CD14-positive monocyte (primary cell): ENCODE data around the gene MTF1. TPM values are rescaled to one million over a fixed set of nuclear protein-coding genes. Genes with fewer than 3 reads are reported as not detected.
"Not testable (repeated sequence)": the region's sequence is repeated elsewhere in the genome, so short reads cannot be mapped to it uniquely, and the experiment has no call there.

Source experiments
- DNase-seq, 3 donors: peaks; one replicate each; pipeline ENCODE4 v3.0.0-alpha.2; 2011 to 2022
- H2AFZ ChIP-seq: 2 replicates; pipeline ENCODE4 v1.6.0; 2012; ENCODE audit warnings: mild to moderate bottlenecking, low read depth, low read length, inconsistent platforms; ENCODE audit not compliant: insufficient read depth, poor library complexity, severe bottlenecking
- H3K27ac ChIP-seq, 2 donors: 1 replicate in 1 of 2; 2 replicates in 1 of 2; pipeline ENCODE4 v1.5.1; 2012 to 2013; ENCODE audit warnings: low read length in 2 of 2, control low read depth in 1 of 2, inconsistent platforms in 1 of 2, low read depth in 1 of 2, mild to moderate bottlenecking in 1 of 2
- H3K27me3 ChIP-seq, 2 donors: one replicate each; pipeline versions ENCODE4 v1.6.0 to v1.6.1; 2011 to 2013; ENCODE audit warnings: low read length in 2 of 2; ENCODE audit not compliant: control insufficient read depth in 2 of 2, insufficient read depth in 2 of 2
- H3K36me3 ChIP-seq, 2 donors: replicated peaks in 1 of 2; 1 replicate in 1 of 2; 2 replicates in 1 of 2; pipeline versions ENCODE4 v1.5.1 to v1.6.1; 2012 to 2013; ENCODE audit warnings: low read length in 2 of 2, control low read depth in 1 of 2, inconsistent platforms in 1 of 2, mild to moderate bottlenecking in 1 of 2; ENCODE audit not compliant: insufficient read depth in 2 of 2, control insufficient read depth in 1 of 2
- H3K4me1 ChIP-seq, 2 donors: 1 replicate in 1 of 2; 2 replicates in 1 of 2; pipeline versions ENCODE4 v1.5.1 to v1.6.1; 2012 to 2013; ENCODE audit warnings: low read length in 2 of 2, control low read depth in 1 of 2, inconsistent platforms in 1 of 2, mild to moderate bottlenecking in 1 of 2, moderate library complexity in 1 of 2; ENCODE audit not compliant: insufficient read depth in 2 of 2, control insufficient read depth in 1 of 2
- H3K4me2 ChIP-seq: replicated peaks from 2 replicates; pipeline ENCODE3; 2012; ENCODE audit warnings: low read length, moderate library complexity, mild to moderate bottlenecking; ENCODE audit not compliant: poor library complexity, severe bottlenecking; ENCODE audit errors: extremely low read depth
- H3K4me3 ChIP-seq, 3 experiments: fragments of 200-600 bp in 1 of 3; sonication (generic) in 1 of 3; replicated peaks in 1 of 3; 1 replicate in 2 of 3; 2 replicates in 1 of 3; pipeline ENCODE4 v1.5.1; 2011 to 2013; ENCODE audit warnings: low read length in 3 of 3, mild to moderate bottlenecking in 3 of 3, control low read depth in 2 of 3, low read depth in 2 of 3, inconsistent platforms in 1 of 3, moderate library complexity in 1 of 3
- H3K79me2 ChIP-seq: 2 replicates; pipeline ENCODE4 v1.6.0; 2012; ENCODE audit warnings: mild to moderate bottlenecking, control low read depth, inconsistent platforms, low read length, moderate library complexity; ENCODE audit not compliant: insufficient read depth
- H3K9ac ChIP-seq: 2 replicates; pipeline ENCODE4 v1.6.0; 2017; ENCODE audit warnings: low read length, mild to moderate bottlenecking; ENCODE audit not compliant: insufficient read depth, poor library complexity, severe bottlenecking
- H3K9me3 ChIP-seq, 2 donors: replicated peaks in 1 of 2; 1 replicate in 1 of 2; 2 replicates in 1 of 2; pipeline versions ENCODE4 v1.5.1 to v1.6.1; 2012 to 2013; ENCODE audit warnings: low read length in 2 of 2, control low read depth in 1 of 2; ENCODE audit not compliant: control insufficient read depth in 1 of 2, insufficient read depth in 1 of 2
- H4K20me1 ChIP-seq: 2 replicates; pipeline ENCODE4 v1.6.0; 2012; ENCODE audit warnings: mild to moderate bottlenecking, low read length, control low read depth, moderate library complexity; ENCODE audit not compliant: insufficient read depth
- H3K27ac Mint-ChIP-seq, 7 donors: one replicate each; pipeline ENCODE4 v1.8.0; 2020; ENCODE audit warnings: mild to moderate bottlenecking in 7 of 7, mixed read lengths in 7 of 7, moderate library complexity in 6 of 7, inconsistent platforms in 2 of 7
- H3K27me3 Mint-ChIP-seq, 3 donors: one replicate each; pipeline ENCODE4 v1.8.0; 2021 to 2022; ENCODE audit warnings: low read depth in 3 of 3, mild to moderate bottlenecking in 3 of 3, mixed read lengths in 3 of 3, moderate library complexity in 3 of 3, inconsistent platforms in 1 of 3
- H3K36me3 Mint-ChIP-seq, 2 donors: one replicate each; pipeline ENCODE4 v1.8.0; 2020; ENCODE audit warnings: mixed read lengths in 2 of 2, inconsistent platforms in 1 of 2, mild to moderate bottlenecking in 1 of 2
- H3K4me1 Mint-ChIP-seq: one replicate; pipeline ENCODE4 v1.8.0; 2020; ENCODE audit warnings: mild to moderate bottlenecking, mixed read lengths
- H3K4me3 Mint-ChIP-seq, 2 donors: one replicate each; pipeline ENCODE4 v1.8.0; 2020; ENCODE audit warnings: mild to moderate bottlenecking in 2 of 2, mixed read lengths in 2 of 2, moderate library complexity in 1 of 2
- H3K9me3 Mint-ChIP-seq, 7 donors: one replicate each; pipeline ENCODE4 v1.8.0; 2020 to 2022; ENCODE audit warnings: mixed read lengths in 7 of 7, mild to moderate bottlenecking in 6 of 7, moderate library complexity in 6 of 7, inconsistent platforms in 2 of 7
- WGBS: methylation state at CpG from one replicate; pipeline ENCODE4 v1.1.5; 2013; ENCODE audit warnings: missing lambda C conversion rate; ENCODE audit not compliant: insufficient coverage; 5-methylcytosine and 5-hydroxymethylcytosine counted together
- intact Hi-C, 2 donors: fragments of 100-400 bp; cut with micrococcal nuclease; formaldehyde crosslinking; loops; one replicate each; pipeline versions ENCODE4 v1.15.0 to v1.15.1; 2023
- polyA minus RNA-seq: library from RNA; depleted of rRNA, polyadenylated mRNA; stranded (reverse); fragments of >200 nt; gene quantifications from 2 replicates; pipeline ENCODE4 v1.2.3, GENCODE V29; 2012
- polyA plus RNA-seq, 3 donors: library from polyadenylated mRNA; depleted of rRNA in 1 of 3; unstranded in 2 of 3; stranded (reverse) in 1 of 3; fragments of 300-500 nt in 2 of 3; fragments of >200 nt in 1 of 3; fragmentation: Illumina TruSeq in 2 of 3; gene quantifications; 1 replicate in 2 of 3; 2 replicates in 1 of 3; pipeline ENCODE4 v1.2.3, GENCODE V29; 2012 to 2021
- total RNA-seq, 12 experiments: library from RNA in 1 of 12; stranded (reverse) in 1 of 12; fragments of 120-200 nt in 1 of 12; gene quantifications; one replicate each; pipeline ENCODE4 v1.2.4 and lab custom pipeline; 2013 to 2026; ENCODE audit warnings: mixed read lengths in 6 of 12, inconsistent platforms in 1 of 12
- TF ChIP-seq, protein P1 (sequence below): fragments of 200-600 bp; IDR thresholded peaks from one replicate; pipeline ENCODE4 v1.8.0; 2022; ENCODE audit warnings: antibody characterized with exemption, mild to moderate bottlenecking

The MTF1 gene
- 9.7 TPM for total RNA-seq (2013)
- 10 to 100 TPM; 17.1 to 41.0 (median 29.6) TPM for polyA plus RNA-seq
- polyA minus RNA-seq: 5.7 and 7.6 TPM in 2 replicates
- total RNA-seq (lab: John Stamatoyannopoulos, UW): 74.1 to 477 (median 111) reads per million in 11 experiments

DNA sequence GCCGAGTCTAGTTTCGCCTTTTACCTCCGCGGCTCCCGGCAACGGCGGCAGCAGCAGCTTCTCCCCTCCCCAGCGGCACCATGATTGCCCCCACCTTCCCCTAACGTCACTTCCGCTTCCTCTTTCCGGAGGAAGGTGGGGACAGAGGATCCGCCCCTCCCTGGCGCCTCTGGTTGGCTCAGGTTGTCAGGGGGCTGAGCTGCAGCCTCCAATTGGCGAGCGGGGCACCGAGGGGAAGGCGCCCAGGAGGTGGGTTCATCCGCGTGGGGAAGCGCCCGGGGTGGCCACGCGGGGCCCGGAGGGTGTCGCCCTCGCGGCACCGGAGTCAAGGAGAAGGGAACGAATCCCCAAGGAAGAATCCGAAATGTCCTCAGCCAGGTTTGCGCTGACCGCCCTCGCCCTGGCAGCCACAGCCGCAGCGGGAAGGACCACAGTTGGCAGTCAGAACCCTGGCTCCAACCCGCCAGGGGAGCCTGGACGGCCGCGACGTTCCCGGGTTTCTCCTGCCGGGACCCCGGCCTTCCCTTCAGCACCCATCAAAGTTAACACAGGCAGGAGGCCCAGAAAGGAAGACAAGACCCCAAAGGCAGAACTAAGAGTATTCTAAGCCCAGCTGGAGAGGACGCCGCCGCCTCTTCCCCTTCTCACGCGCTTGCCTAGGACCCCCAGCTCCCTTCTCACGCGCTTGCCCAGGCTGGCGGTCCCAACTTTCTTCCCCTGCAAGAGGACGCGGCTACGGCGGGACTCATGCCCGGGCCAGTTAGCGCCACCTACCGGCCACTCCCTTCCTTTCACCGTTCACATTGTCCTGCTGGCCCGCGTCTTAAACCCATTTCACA, at the start of gene MTF1:
Gene MTF1, minus strand, starts transcription at position 86 of the 839 bp plus-strand sequence. CDS start 1,934 bp downstream, outside the sequence.
- Mint-ChIP-seq H3K36me3 (peaks cover 39 to 68% of the 10 kb centered on the region in 2 donors), H3K4me1 (peaks cover 44% of the 10 kb centered on the region), H3K27me3 (no peaks in the 10 kb centered on the region), H3K4me3 (peak within 1 kb of the TSS; percentile 95), H3K9me3 (no peaks in the 10 kb centered on the region), H3K27ac (peak within 1 kb of the TSS; percentile 97 to 99 (median 98))
- peak within 1 kb of the TSS; percentile 83 for H3K4me2 ChIP-seq
- peaks cover 33 to 56% of the 10 kb centered on the region in 2 donors for H3K36me3 ChIP-seq
- under 1% methylated on average over 57 of the region's 61 CpGs for WGBS
- peak within 1 kb of the TSS; percentile 74 to 97 (median 95) for H3K4me3 ChIP-seq
- H2AFZ ChIP-seq: peak within 1 kb of the TSS; percentile 75
- peak; percentile 97 to 99 (median 99) for DNase-seq
- H3K27ac ChIP-seq: peak within 1 kb of the TSS; percentile 88 to 99
- H3K4me1 ChIP-seq: peaks cover 45 to 54% of the 10 kb centered on the region in 2 donors
- H3K27me3 ChIP-seq: no peaks in the 10 kb centered on the region
- TF ChIP-seq, protein P1, sequence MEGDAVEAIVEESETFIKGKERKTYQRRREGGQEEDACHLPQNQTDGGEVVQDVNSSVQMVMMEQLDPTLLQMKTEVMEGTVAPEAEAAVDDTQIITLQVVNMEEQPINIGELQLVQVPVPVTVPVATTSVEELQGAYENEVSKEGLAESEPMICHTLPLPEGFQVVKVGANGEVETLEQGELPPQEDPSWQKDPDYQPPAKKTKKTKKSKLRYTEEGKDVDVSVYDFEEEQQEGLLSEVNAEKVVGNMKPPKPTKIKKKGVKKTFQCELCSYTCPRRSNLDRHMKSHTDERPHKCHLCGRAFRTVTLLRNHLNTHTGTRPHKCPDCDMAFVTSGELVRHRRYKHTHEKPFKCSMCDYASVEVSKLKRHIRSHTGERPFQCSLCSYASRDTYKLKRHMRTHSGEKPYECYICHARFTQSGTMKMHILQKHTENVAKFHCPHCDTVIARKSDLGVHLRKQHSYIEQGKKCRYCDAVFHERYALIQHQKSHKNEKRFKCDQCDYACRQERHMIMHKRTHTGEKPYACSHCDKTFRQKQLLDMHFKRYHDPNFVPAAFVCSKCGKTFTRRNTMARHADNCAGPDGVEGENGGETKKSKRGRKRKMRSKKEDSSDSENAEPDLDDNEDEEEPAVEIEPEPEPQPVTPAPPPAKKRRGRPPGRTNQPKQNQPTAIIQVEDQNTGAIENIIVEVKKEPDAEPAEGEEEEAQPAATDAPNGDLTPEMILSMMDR: peak; percentile 92
- intact Hi-C loops: loop anchor here (1.0 to 10.0 kb wide), 6 partner anchors 29 to 265 kb away; partner anchors contain the start of genes CDCA8 (in 2 of the 2), C1orf122 (in 1 of the 2), GNL2 (in 1 of the 2) and YRDC (in 1 of the 2)
- peaks cover 10% of the 10 kb centered on the region for H4K20me1 ChIP-seq
- peaks cover 48% of the 10 kb centered on the region for H3K79me2 ChIP-seq
- no peaks in the 10 kb centered on the region for H3K9me3 ChIP-seq
- H3K9ac ChIP-seq: peak within 1 kb of the TSS; percentile 96

GRCh38 chr1:37908531-37908930, 49.1 kb upstream of the MTF1 start:
- H2AFZ ChIP-seq, H3K9ac ChIP-seq, DNase-seq, H3K4me2 ChIP-seq, H3K4me3 Mint-ChIP-seq, H3K27ac ChIP-seq, H4K20me1 ChIP-seq, intact Hi-C loops, H3K27me3 ChIP-seq, H3K4me3 ChIP-seq, H3K4me1 Mint-ChIP-seq, H3K4me1 ChIP-seq, H3K27me3 Mint-ChIP-seq: not testable (repeated sequence)
- H3K36me3 Mint-ChIP-seq: peaks cover 15 to 16% of the 10 kb centered on the region in 2 donors
- Histone ChIP-seq H3K36me3 (peaks cover 3 to 45% of the 10 kb centered on the region in 2 donors), H3K9me3 (peaks cover 15 to 25% of the 10 kb centered on the region in 2 donors), H3K79me2 (peaks cover 30% of the 10 kb centered on the region)
- 100% methylated on average over 7 of the region's 10 CpGs for WGBS
- H3K9me3 Mint-ChIP-seq: peaks cover 5 to 25% (median 15%) of the 10 kb centered on the region in 7 donors
- H3K27ac Mint-ChIP-seq: peak overlapping the region in 1 of 7 donors; percentile 44

DNA sequence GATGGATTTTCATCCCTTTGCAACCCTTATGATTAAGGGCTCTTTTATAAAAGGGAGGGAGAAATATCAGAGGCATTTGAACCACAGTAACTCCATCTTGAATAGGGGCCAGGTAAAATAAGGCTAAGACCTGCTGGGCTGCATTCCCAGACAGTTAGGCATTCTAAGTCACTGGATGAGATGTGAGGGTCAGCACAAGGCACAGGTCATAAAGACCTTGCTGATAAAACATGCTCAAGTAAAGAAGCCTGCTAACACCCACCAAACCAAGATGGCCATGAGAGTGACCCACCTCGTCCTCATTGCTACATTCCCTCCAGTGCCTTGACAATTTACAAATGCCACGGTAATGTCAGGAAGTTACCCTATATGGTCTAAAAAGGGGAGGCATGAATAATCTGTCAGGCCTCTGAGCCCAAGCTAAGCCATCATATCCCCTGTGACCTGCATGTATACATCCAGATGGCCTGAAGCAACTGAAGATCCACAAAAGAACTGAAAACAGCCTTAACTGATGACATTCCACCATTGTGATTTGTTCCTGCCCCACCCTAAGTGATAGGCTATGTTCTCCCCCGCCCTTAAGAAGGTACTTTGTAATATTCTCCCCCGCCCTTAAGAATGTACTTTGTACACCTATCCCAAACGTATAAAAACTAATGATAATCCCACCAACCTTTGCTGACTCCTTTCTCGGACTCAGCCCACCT, 48.2 kb upstream of the MTF1 start:
- Mint-ChIP-seq H3K27ac (peak overlapping the region in 2 of 7 donors; percentile 24 to 45), H3K36me3 (peaks cover 18 to 25% of the 10 kb centered on the region in 2 donors), H3K9me3 (peaks cover 5 to 25% (median 15%) of the 10 kb centered on the region in 7 donors)
- H3K4me1 Mint-ChIP-seq, H3K9ac ChIP-seq, H2AFZ ChIP-seq, H3K27ac ChIP-seq, H3K4me3 Mint-ChIP-seq, H3K4me2 ChIP-seq, H3K27me3 ChIP-seq, H3K27me3 Mint-ChIP-seq, H3K4me1 ChIP-seq, H3K4me3 ChIP-seq, DNase-seq, intact Hi-C loops, H4K20me1 ChIP-seq: not testable (repeated sequence)
- H3K79me2 ChIP-seq: peaks cover 29% of the 10 kb centered on the region
- H3K9me3 ChIP-seq: peaks cover 15 to 21% of the 10 kb centered on the region in 2 donors
- peaks cover 3 to 36% of the 10 kb centered on the region in 2 donors for H3K36me3 ChIP-seq
- WGBS: 96% methylated on average over 5 of the region's 6 CpGs
